SK-N-SH (cell line): ENCODE measurements around the gene MAN2A1. TPM values are rescaled to one million over a fixed set of nuclear protein-coding genes. Genes with fewer than 3 reads are reported as not detected.

Experiments
- CTCF ChIA-PET: fragments of 300-600, 350-600 bp; formaldehyde crosslinking; extraction: SDS; loops from one replicate; lab custom pipeline; 2021; lab: Yijun Ruan, JAX
- POLR2A ChIA-PET: fragments of 350-600 bp; sonication (Branson Sonifier 250); formaldehyde crosslinking; extraction: SDS; loops from one replicate; lab custom pipeline; 2020; ENCODE audit warnings: antibody characterized with exemption, inconsistent platforms; lab: Yijun Ruan, JAX
- DNase-seq: peaks from one replicate; pipeline ENCODE4 v3.0.0; 2012
- H2AFZ ChIP-seq: fragments of 200-600 bp; sonication (generic); 2 replicates; pipeline ENCODE4 v1.8.1; 2016; ENCODE audit warnings: antibody characterized with exemption, mild to moderate bottlenecking, low read depth
- H3F3A ChIP-seq: fragments of 200-600 bp; sonication (generic); replicated peaks from 2 replicates; pipeline ENCODE3; 2016; ENCODE audit warnings: antibody characterized with exemption, mild to moderate bottlenecking; ENCODE audit not compliant: insufficient read depth
- H3K27ac ChIP-seq, 2 experiments: fragments of 200-500 bp in 1 of 2; fragments of 200-600 bp in 1 of 2; sonication (Bioruptor generic) in 1 of 2; sonication (generic), shearing (Covaris generic) in 1 of 2; 2 replicates each; pipeline versions ENCODE4 v1.5.1 to v1.6.1; 2014 to 2016; ENCODE audit warnings: low read depth in 2 of 2, inconsistent platforms in 1 of 2, low read length in 1 of 2, mild to moderate bottlenecking in 1 of 2, mixed read lengths in 1 of 2
- H3K27me3 ChIP-seq: fragments of 200-600 bp; sonication (generic), shearing (Covaris generic); 2 replicates; pipeline ENCODE4 v1.6.1; 2016; ENCODE audit warnings: mixed run types; ENCODE audit not compliant: insufficient read depth
- H3K36me3 ChIP-seq, 2 experiments: fragments of 200-500 bp in 1 of 2; fragments of 200-600 bp in 1 of 2; sonication (Bioruptor generic) in 1 of 2; sonication (generic) in 1 of 2; replicated peaks in 1 of 2; 2 replicates each; pipeline versions ENCODE3 to v1.5.1; 2014 to 2016; ENCODE audit warnings: low read length in 1 of 2, mild to moderate bottlenecking in 1 of 2; ENCODE audit not compliant: insufficient read depth in 2 of 2, control insufficient read depth in 1 of 2
- H3K4me1 ChIP-seq, 2 experiments: fragments of 200-500 bp in 1 of 2; fragments of 200-600 bp in 1 of 2; sonication (Bioruptor generic) in 1 of 2; sonication (generic), shearing (Covaris generic) in 1 of 2; 2 replicates each; pipeline versions ENCODE4 v1.5.1 to v1.6.1; 2014 to 2016; ENCODE audit warnings: low read depth in 1 of 2, low read length in 1 of 2, mixed run types in 1 of 2; ENCODE audit not compliant: insufficient read depth in 2 of 2, control insufficient read depth in 1 of 2
- H3K4me2 ChIP-seq: fragments of 200-600 bp; sonication (generic), shearing (Covaris generic); 2 replicates; pipeline ENCODE4 v1.6.1; 2017; ENCODE audit warnings: mixed run types
- H3K4me3 ChIP-seq, 2 experiments: fragments of 200-500 bp in 1 of 2; fragments of 200-600 bp in 1 of 2; sonication (Bioruptor generic) in 1 of 2; sonication (generic), shearing (Covaris generic) in 1 of 2; 2 replicates each; pipeline versions ENCODE4 v1.5.1 to v1.8.1; 2014 to 2016; ENCODE audit warnings: low read depth in 2 of 2, inconsistent platforms in 1 of 2, low read length in 1 of 2, mild to moderate bottlenecking in 1 of 2, mixed read lengths in 1 of 2, moderate library complexity in 1 of 2
- H3K79me2 ChIP-seq: fragments of 200-600 bp; sonication (generic); 2 replicates; pipeline ENCODE4 v1.8.1; 2017; ENCODE audit warnings: mild to moderate bottlenecking; ENCODE audit not compliant: insufficient read depth
- H3K9ac ChIP-seq: fragments of 200-600 bp; sonication (generic); 2 replicates; pipeline ENCODE4 v1.6.1; 2017; ENCODE audit warnings: mixed run types
- H3K9me2 ChIP-seq: fragments of 200-600 bp; sonication (generic); 2 replicates; pipeline ENCODE4 v1.6.1; 2017; ENCODE audit warnings: mixed run types
- H3K9me3 ChIP-seq: fragments of 200-600 bp; sonication (generic); 2 replicates; pipeline ENCODE4 v1.6.1; 2017; ENCODE audit warnings: mixed run types, mild to moderate bottlenecking, moderate library complexity
- H4K20me1 ChIP-seq: fragments of 200-600 bp; sonication (generic); 2 replicates; pipeline ENCODE4 v1.6.1; 2017; ENCODE audit warnings: mild to moderate bottlenecking, mixed run types; ENCODE audit not compliant: insufficient read depth
- CHD2 ChIP-seq: fragments of 150-350 bp; IDR thresholded peaks from 2 replicates; pipeline ENCODE4 v1.6.1; 2018; ENCODE audit warnings: low read length; ENCODE audit not compliant: partially characterized antibody
- ELF1 ChIP-seq: IDR thresholded peaks from 2 replicates; pipeline ENCODE4 v1.4.0; 2012
- FOSL2 ChIP-seq: IDR thresholded peaks from 2 replicates; pipeline ENCODE4 v1.4.0; 2012; ENCODE audit warnings: low read depth, mild to moderate bottlenecking, moderate library complexity, borderline replicate concordance
- FOXM1 ChIP-seq: IDR thresholded peaks from 2 replicates; pipeline ENCODE4 v1.4.0; 2012; ENCODE audit warnings: low read depth, mild to moderate bottlenecking
- JUND ChIP-seq: IDR thresholded peaks from 2 replicates; pipeline ENCODE4 v1.4.0; 2012
- POLR2AphosphoS5 ChIP-seq: IDR thresholded peaks from 2 replicates; pipeline ENCODE4 v1.6.1; 2012; ENCODE audit warnings: low read depth, low read length
- TAF1 ChIP-seq: IDR thresholded peaks from 2 replicates; pipeline ENCODE4 v1.6.1; 2012; ENCODE audit warnings: low read depth, mild to moderate bottlenecking, low read length, moderate library complexity, borderline replicate concordance
- TEAD4 ChIP-seq: IDR thresholded peaks from 2 replicates; pipeline ENCODE4 v1.4.0; 2012; ENCODE audit warnings: mild to moderate bottlenecking, borderline replicate concordance; ENCODE audit not compliant: insufficient read depth
- polyA plus RNA-seq, 3 experiments: library from polyadenylated mRNA; depleted of rRNA; stranded (reverse); fragments of >200 nt; gene quantifications; 2 replicates each; pipeline ENCODE4 v1.2.3, GENCODE V29; 2012
- TF ChIP-seq, protein P1 (sequence below): IDR thresholded peaks from 2 replicates; pipeline ENCODE4; 2012
- TF ChIP-seq, protein P2 (sequence below): IDR thresholded peaks from 2 replicates; pipeline ENCODE4 v1.4.0; 2012; ENCODE audit warnings: low read depth, borderline replicate concordance
- TF ChIP-seq, protein P3 (sequence below): fragments of 150-350 bp; IDR thresholded peaks from 2 replicates; pipeline ENCODE4 v1.6.1; 2016; ENCODE audit warnings: mild to moderate bottlenecking, low read depth, low read length
- TF ChIP-seq, protein P4 (sequence below): IDR thresholded peaks from 2 replicates; pipeline ENCODE4 v1.4.0; 2012; ENCODE audit warnings: low read depth, borderline replicate concordance

MAN2A1 gene
- polyA plus RNA-seq, 1 of the 3 experiments (the other 2 are of a cell fraction): 19.7 TPM

DNA sequence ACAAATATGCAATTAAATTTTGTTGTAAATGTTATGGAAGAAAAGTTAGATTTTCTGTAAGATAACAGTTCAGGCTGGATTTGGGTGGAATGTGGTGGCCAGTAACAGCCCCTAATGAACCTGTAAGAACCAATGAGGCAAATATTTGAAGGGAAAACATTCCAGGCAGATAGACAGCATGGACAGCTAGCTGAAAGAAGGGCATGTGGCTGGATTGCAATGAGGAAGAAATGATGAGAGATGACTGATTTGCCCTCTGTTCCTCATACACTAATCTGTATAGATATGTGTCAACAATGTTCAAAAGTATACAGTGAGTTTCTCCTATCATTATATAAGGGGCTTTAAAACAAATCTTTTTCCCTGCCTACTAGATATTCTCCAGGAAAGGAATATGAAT, 58.8 kb downstream of the MAN2A1 start:
- Histone ChIP-seq H3K4me1 (peaks cover 2 to 25% of the 10 kb centered on the region in 2 experiments), H3K9ac (no peak overlapping the region), H3K36me3 (peaks cover 4 to 5% of the 10 kb centered on the region in 2 experiments), H2AFZ (no peak overlapping the region), H3K27ac (peak overlapping the region in 1 of 2 experiments; percentile 1; a peak in 1 of 4 replicates), H3K4me3 (no peak overlapping the region), H3K9me2 (no peaks in the 10 kb centered on the region)
- POLR2A ChIA-PET: no interaction called here
- TF ChIP-seq CHD2: no peak
- TF ChIP-seq, protein P1, sequence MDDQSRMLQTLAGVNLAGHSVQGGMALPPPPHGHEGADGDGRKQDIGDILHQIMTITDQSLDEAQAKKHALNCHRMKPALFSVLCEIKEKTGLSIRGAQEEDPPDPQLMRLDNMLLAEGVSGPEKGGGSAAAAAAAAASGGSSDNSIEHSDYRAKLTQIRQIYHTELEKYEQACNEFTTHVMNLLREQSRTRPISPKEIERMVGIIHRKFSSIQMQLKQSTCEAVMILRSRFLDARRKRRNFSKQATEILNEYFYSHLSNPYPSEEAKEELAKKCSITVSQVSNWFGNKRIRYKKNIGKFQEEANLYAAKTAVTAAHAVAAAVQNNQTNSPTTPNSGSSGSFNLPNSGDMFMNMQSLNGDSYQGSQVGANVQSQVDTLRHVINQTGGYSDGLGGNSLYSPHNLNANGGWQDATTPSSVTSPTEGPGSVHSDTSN: peak; percentile 7; the same call in 1 of the 2 replicates
- TF ChIP-seq, all 33 proteins: peak for 1
- DNase-seq: no peak
- CTCF ChIA-PET: no interaction called here
- H3K9me3 ChIP-seq: no peaks in the 10 kb centered on the region
- peaks cover 26% of the 10 kb centered on the region; the same call in 1 of the 2 replicates for H3K79me2 ChIP-seq
- no peaks in the 10 kb centered on the region for H3K27me3 ChIP-seq
- no peaks in the 10 kb centered on the region for H4K20me1 ChIP-seq
- no peak overlapping the region for H3K4me2 ChIP-seq
- peaks cover 17% of the 10 kb centered on the region for H3F3A ChIP-seq

DNA sequence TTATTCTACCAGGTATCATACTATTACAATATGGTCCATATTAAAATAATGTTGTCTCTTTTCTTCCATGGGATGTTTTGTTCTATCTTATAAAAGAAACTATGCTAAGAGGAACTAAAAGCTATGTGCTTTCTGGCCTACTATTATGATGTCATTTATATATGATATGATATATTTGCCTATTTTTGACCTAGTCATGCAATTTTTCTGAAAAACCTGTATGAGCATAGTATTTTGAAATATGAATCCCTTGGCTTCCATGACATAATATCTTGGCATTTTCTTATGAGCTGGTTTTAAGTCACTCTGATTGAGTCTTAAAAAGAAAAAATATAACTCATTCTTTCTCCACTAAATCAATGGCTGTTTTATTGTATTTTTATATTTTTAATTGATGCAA, 60.7 kb downstream of the MAN2A1 start:
- CTCF ChIA-PET: no interaction called here
- Histone ChIP-seq H3K36me3 (peaks cover 7 to 9% of the 10 kb centered on the region in 2 experiments), H3K27me3 (no peaks in the 10 kb centered on the region), H3K4me2 (no peak overlapping the region), H3K4me3 (no peak overlapping the region)
- TF ChIP-seq JUND (no peak), TEAD4 (no peak), ELF1 (no peak), POLR2AphosphoS5 (no peak), TAF1 (no peak), FOSL2 (no peak), FOXM1 (no peak)
- TF ChIP-seq, protein P2, sequence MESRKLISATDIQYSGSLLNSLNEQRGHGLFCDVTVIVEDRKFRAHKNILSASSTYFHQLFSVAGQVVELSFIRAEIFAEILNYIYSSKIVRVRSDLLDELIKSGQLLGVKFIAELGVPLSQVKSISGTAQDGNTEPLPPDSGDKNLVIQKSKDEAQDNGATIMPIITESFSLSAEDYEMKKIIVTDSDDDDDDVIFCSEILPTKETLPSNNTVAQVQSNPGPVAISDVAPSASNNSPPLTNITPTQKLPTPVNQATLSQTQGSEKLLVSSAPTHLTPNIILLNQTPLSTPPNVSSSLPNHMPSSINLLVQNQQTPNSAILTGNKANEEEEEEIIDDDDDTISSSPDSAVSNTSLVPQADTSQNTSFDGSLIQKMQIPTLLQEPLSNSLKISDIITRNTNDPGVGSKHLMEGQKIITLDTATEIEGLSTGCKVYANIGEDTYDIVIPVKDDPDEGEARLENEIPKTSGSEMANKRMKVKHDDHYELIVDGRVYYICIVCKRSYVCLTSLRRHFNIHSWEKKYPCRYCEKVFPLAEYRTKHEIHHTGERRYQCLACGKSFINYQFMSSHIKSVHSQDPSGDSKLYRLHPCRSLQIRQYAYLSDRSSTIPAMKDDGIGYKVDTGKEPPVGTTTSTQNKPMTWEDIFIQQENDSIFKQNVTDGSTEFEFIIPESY: no peak
- TF ChIP-seq, protein P3, sequence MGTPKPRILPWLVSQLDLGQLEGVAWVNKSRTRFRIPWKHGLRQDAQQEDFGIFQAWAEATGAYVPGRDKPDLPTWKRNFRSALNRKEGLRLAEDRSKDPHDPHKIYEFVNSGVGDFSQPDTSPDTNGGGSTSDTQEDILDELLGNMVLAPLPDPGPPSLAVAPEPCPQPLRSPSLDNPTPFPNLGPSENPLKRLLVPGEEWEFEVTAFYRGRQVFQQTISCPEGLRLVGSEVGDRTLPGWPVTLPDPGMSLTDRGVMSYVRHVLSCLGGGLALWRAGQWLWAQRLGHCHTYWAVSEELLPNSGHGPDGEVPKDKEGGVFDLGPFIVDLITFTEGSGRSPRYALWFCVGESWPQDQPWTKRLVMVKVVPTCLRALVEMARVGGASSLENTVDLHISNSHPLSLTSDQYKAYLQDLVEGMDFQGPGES: no peak
- TF ChIP-seq, protein P1: no peak
- TF ChIP-seq, protein P4, sequence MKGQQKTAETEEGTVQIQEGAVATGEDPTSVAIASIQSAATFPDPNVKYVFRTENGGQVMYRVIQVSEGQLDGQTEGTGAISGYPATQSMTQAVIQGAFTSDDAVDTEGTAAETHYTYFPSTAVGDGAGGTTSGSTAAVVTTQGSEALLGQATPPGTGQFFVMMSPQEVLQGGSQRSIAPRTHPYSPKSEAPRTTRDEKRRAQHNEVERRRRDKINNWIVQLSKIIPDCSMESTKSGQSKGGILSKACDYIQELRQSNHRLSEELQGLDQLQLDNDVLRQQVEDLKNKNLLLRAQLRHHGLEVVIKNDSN: no peak
- TF ChIP-seq, all 33 proteins: peak for 0
- H2AFZ ChIP-seq: no peak overlapping the region
- H3K9me2 ChIP-seq: no peaks in the 10 kb centered on the region
- H3K9me3 ChIP-seq: no peaks in the 10 kb centered on the region
- H4K20me1 ChIP-seq: no peaks in the 10 kb centered on the region
- H3F3A ChIP-seq: peaks cover 4% of the 10 kb centered on the region
- no peak for DNase-seq
- peaks cover 2 to 19% of the 10 kb centered on the region in 2 experiments; a peak in 3 of 4 replicates for H3K4me1 ChIP-seq
- POLR2A ChIA-PET: no interaction called here
- no peak overlapping the region for H3K9ac ChIP-seq
- no peak overlapping the region for H3K27ac ChIP-seq
- peaks cover 30% of the 10 kb centered on the region; the same call in 1 of the 2 replicates for H3K79me2 ChIP-seq
